Activated CD4-positive, CD25-positive, alpha-beta regulatory T cell treated with anti-CD3 and anti-CD28 coated beads, Interleukin-2, amount 50 U/mL, for 24 hours (primary cell): ENCODE data around the gene HDAC10.

Source experiments
- ATAC-seq, 2 donors: fragments of 150-1000 bp; cut with Tn5 transposase; one replicate each; pipeline ENCODE4 v1.10.0; 2021; ENCODE audit warnings: mild to moderate bottlenecking in 1 of 2, moderate library complexity in 1 of 2

HDAC10 gene

DNA sequence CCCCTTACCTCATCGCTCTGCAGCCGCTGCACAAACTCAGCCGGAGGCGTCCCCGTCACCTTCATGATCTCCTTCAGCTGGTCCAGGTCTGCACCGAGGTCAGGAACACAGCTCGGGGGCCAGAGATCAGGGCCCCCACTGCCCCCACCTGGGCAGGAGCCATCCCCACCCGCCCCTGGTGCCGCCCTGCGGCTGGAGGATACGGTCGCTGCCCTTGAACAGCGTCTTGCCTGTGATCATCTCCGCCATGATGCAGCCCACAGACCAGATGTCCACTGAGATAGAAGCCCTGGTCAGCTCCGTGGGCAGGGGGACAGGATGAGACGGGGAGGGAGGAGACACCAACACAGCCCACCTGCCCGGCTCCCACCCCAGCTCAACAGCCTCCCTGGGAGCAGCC, 4.5 kb upstream of the HDAC10 start:
- ATAC-seq = no peak

GRCh38 chr22:50255099-50255498, 4.0 kb upstream of the HDAC10 start:
- no peak for ATAC-seq

GRCh38 chr22:50253941-50254340, 2.9 kb upstream of the HDAC10 start:
- no peak for ATAC-seq

DNA sequence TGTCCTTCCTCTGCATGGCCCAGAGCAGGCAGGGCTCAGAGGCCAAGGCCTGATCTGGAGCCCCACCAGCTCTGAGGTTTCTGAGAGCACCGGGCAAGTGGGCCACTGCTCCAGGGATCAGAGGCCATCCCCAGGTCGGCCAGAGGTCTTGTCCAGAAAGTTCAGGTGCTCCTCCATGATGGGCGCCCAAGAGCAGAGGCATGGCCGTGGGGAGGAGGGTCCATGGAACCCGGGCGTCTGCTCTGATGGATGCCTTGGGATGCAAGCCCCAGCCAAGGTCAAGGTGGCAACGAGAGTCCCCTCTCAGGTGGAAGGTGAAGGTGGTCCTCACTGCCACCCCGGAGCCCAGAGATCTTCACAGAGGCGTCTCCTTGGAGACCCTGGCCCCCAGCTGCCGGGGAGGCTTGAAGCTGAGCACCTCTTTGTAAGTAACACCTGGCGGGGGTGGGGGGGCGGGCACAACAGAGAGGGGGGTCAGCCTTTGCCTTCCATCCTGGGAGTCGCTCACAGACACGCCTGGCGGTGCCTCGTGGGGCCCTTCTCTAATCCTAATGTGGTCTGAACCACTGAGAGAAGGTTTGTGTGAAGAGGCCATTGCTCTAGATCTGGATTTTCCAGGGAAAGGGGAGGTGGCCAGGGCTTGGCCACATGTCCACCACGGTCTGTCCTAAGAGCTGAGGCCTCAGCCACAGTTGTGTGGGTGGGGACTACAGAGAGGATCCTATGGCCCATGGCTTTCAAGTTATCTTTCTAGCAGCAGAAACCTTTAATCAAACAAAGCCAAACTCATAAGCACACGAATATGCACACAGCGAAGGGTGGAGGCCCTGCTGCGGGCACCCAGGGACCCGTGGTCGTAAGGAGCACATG, 2.2 kb upstream of the HDAC10 start:
- ATAC-seq = no peak

DNA sequence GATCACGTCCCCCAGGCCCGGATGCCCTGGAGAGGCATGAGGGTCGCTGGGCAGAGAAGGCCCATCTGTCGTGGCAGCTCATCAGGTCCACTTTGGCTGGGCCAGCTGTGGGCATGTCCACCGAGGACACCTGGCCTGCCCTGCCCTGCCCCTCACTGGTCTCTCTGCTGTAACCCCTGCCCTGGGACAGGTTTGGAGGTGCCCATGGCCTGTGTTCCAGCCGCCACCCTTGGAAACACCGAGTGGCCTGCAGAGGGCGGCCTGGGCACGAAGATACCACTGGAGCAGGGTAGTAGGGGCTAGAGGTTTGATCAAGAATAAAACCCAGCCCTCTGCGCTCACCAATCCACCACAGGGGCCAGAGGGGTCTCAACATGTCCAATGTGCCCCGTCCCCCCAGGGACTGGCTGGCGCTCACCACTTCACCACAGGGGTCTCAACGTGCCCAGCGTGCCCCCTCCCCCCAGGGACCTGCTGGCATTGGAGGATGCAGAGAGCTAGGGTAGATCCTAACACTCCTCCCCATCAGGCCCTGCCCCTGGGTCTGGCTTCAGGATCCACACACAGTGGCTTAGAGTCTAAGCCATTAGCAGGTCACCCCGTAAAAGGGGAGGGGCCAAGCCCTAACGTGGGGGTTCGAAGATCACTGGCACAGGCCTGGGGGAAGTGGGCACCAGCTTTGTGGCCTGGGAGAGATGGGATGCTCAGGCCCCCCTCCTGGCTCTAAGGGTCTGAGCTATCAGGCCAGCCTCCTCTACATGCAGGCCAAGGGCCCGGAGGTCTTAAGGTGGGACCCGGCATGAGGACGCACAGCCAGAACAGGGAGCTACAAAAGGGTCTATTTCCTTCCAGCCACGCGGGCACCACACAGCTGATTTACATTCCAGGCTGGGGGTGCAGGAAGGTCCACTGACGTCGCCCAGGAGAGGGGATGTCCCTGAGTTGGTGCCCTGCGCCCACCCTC, 1.3 kb upstream of the HDAC10 start:
- ATAC-seq = peak; percentile 71 to 78

GRCh38 chr22:50251477-50252081, 514 bp upstream of the HDAC10 start:
- no peak for ATAC-seq

DNA sequence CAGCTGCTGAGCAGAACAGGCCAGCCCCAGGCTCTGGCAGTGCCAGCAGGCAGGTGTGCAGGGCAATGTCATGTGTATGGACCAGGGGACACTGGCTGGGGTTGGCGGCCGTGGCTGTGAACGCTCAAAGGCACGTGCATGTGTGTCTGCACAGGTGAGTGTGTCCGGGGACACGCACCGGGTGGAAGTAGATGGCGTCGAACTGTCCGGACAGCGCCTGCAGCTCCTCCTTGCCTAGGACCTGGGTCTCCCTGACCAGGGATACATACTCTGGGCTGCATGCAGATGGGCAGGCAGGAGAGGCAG, 863 bp downstream of the HDAC10 start:
- no peak for ATAC-seq

GRCh38 chr22:50249341-50250248, 1.5 kb downstream of the HDAC10 start:
- ATAC-seq = no peak

- no peak for ATAC-seq
Measured at GRCh38 chr22:50248196-50249081, 2.6 kb downstream of the HDAC10 start.

DNA sequence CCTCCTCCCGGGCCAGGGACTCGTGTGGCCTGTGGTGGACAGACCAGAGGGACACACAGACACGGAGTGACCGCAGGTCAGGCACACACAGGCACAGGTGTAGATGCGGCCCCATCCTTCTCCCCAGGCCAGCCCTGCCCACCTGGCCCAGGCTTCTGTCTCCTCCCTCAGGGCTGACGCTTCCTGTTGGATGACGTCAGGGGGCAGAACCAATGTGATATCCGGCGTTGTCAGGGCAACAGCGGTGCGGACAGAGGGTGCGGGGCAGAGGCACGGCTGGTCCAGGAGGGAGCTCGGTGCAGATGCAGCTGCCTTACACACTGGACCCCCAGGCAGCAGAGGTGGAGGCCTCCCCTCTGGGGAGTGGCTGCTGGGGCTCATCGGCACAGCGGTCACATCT, 3.3 kb downstream of the HDAC10 start:
- no peak for ATAC-seq

GRCh38 chr22:50246242-50247175, 4.6 kb downstream of the HDAC10 start:
- no peak for ATAC-seq

DNA sequence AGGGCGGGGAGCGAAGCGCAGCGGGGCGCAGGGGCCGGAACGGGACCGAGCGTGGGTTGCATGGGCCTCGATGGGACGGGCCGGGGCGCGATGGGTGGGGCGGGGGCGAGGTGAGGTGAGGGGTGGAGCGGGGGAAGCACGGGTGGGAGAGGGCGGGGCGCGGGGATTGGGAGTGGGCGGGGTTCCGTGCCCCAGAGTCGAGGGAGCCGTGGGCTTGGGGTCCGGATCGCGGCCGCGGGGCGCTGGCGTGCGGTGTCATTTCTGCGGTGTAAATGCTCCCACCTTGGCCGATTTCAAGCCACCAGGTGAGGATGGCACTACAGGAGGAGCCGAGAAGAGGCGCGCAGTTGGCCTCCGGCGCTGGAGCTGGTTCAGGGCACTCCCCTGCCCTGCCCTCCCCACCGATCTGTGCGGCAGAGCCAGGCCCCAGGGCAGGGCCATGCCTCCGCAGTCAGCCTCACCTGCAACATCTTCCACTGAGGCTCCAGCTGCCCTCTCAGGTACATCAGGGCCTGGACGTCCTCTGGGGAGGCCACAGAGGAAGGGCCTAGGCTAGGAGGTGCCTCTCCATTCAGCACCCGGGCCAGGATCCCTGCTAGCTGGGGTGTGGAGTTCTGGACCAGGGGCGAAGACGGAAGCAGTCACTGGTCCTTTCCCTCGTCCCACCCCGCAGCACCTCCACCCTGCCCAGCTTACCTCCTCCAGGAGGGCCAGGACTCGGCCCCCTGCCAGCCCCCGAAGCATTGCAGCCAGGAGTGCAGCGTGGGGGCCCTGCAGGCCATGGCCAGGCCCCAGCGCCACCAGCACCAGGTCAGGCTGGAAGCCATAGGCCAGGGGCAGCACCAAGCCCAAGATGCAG, 5.6 kb downstream of the HDAC10 start:
- ATAC-seq = no peak

GRCh38 chr22:50244420-50245213, 6.4 kb downstream of the HDAC10 start, which contains the start of gene TUBGCP6:
Gene TUBGCP6 (minus strand): TSS chr22:50245023. CDS start chr22:50244459, 564 bp downstream.
- peak; percentile 89 to 91 for ATAC-seq

GRCh38 chr22:50243685-50244419, 7.2 kb downstream of the HDAC10 start:
- ATAC-seq = no peak

DNA sequence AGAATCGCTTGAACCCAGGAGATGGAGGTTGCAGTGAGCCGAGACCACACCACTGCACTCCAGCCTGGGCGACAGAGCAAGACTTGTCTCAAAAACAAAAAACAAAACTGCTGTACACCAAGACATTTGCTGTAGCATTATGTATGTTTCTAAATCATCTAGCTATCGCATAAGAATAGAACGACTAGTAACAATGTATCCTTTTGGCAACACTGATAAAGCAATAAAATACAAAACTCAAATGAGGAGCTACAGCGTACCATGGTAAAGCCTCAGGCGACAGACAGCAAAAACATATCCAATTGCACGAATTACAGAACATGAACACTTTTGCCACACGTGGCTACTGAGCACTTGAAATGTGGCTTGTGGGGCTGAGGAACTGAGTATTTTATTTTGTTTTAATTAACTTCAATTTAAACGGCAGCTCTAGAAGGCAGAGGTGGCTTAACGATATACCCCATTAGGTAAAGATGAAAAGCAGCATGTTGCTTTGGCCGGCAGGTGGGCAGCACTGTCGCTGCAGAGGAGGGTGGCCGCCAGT, 8.6 kb downstream of the HDAC10 start:
- no peak for ATAC-seq

DNA sequence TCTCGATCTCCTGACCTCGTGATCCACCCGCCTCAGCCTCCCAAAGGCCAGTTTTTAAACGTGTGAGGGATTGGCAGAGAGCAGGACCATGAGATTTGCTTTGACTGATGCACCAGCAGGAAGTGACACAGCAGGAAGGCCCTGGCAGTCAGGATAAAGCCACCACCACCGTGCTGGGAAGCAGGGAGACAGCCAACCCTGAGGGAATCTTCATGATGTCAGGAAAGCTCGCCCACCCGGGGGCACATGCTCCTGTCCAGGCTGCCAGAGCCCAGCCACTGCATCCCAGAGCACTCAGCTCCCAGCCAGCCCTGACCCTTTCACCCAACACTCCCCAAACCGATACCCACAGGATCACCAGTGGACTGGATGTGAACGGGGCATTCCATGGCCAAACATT, 12.3 kb downstream of the HDAC10 start:
- ATAC-seq = no peak
